ENCODE measurements around the gene SPNS3.

DNA sequence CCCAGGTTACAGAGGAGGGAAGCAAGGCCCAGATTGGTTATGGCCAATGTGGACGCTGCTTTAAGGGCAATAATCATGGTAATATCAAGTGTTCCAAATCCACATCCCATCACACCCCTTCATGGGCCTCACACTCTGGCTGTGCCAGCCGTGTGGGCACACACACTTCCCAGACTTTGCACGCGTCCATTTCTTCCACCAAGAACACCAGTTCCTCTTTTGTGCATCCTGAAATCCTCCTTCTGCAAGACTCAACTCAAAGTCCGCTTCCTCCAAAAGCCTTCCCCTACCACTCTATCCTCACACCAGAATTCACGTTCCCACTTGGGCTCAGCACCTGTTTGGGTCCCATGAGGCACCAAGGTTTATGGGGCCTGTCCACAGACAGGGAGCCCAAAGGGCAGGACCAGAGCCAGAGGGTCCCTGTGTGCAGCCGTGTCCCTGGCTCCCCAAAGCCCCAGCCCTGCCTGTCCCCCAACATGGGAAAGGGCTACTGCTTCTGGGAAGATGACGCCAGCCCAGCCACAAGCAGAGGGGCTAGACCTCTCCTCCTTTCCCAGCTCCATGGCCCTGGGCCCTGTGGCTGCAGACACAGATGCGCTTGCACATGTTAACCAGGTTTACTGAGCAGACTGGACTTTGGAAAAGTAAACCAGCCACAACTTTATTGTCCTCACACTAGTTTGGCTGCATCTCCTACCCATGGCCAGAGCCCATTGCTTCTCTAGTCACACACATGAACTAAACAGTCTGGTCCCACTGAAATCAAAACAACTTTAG lies 20.3 kb downstream of the SPNS3 start:
- TF ChIP-seq CTCF (IDR thresholded peaks at IDR 0.05) = no peak
- no peak for TF ChIP-seq POLR2A (IDR thresholded peaks at IDR 0.05; ENCODE audit: low read length)
- TF ChIP-seq SREBF2 (IDR thresholded peaks at IDR 0.05) = no peak
- TF ChIP-seq RFX5 (IDR thresholded peaks at IDR 0.05) = no peak
- TF ChIP-seq BCL3 (IDR thresholded peaks at IDR 0.05) = no peak
- no peak for TF ChIP-seq PHF8 (IDR thresholded peaks at IDR 0.05; ENCODE audit: borderline replicate concordance, low read depth)
- TF ChIP-seq CEBPB (IDR thresholded peaks at IDR 0.05) = no peak

All from A549 (cell line).